Neutrophil (primary cell): ENCODE measurements around the gene ACTL9.
"Not testable (repeated sequence)": the region's sequence is repeated elsewhere in the genome, so short reads cannot be mapped to it uniquely, and the experiment has no call there.

ENCODE experiments used
- H3K27ac ChIP-seq: fragments of 200-600 bp; sonication (generic); 2 replicates; pipeline ENCODE4 v1.5.1; 2016; ENCODE audit warnings: mild to moderate bottlenecking, moderate library complexity
- H3K27me3 ChIP-seq: fragments of 200-600 bp; sonication (generic); 2 replicates; pipeline ENCODE4 v1.6.0; 2016; ENCODE audit warnings: mild to moderate bottlenecking
- H3K36me3 ChIP-seq: fragments of 200-600 bp; sonication (generic); 2 replicates; pipeline ENCODE4 v1.5.1; 2017
- H3K4me1 ChIP-seq, 2 experiments: fragments of 200-600 bp in 1 of 2; sonication (generic) in 1 of 2; 1 replicate in 1 of 2; 2 replicates in 1 of 2; pipeline versions ENCODE4 v1.5.1 to v1.6.1; 2013 to 2016; ENCODE audit warnings: low read depth in 1 of 2, low read length in 1 of 2, mild to moderate bottlenecking in 1 of 2, moderate library complexity in 1 of 2; ENCODE audit not compliant: control insufficient read depth in 1 of 2, insufficient read depth in 1 of 2
- H3K4me3 ChIP-seq, 2 experiments: fragments of 200-600 bp in 1 of 2; sonication (generic) in 1 of 2; 1 replicate in 1 of 2; 2 replicates in 1 of 2; pipeline ENCODE4 v1.5.1; 2013 to 2016; ENCODE audit warnings: low read depth in 1 of 2, low read length in 1 of 2, mild to moderate bottlenecking in 1 of 2, moderate library complexity in 1 of 2
- H3K9me3 ChIP-seq: fragments of 200-600 bp; sonication (generic); 2 replicates; pipeline ENCODE4 v1.5.1; 2016
- TF ChIP-seq, protein P1 (sequence below): fragments of 200-600 bp; sonication (generic); IDR thresholded peaks from 2 replicates; pipeline ENCODE4 v1.5.1; 2016; ENCODE audit warnings: antibody characterized with exemption

ACTL9 gene, protein sequence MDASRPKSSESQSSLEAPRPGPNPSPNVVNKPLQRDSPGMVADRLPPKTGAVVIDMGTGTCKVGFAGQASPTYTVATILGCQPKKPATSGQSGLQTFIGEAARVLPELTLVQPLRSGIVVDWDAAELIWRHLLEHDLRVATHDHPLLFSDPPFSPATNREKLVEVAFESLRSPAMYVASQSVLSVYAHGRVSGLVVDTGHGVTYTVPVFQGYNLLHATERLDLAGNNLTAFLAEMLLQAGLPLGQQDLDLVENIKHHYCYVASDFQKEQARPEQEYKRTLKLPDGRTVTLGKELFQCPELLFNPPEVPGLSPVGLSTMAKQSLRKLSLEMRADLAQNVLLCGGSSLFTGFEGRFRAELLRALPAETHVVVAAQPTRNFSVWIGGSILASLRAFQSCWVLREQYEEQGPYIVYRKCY

GRCh38 chr19:8698433-8699063, at the start of gene ACTL9:
ACTL9 (minus strand) TSS chr19:8698795; CDS start chr19:8698701, 94 bp downstream.
- H3K4me3 ChIP-seq = no peak within 1 kb of the TSS
- no peaks in the 10 kb centered on the region for H3K36me3 ChIP-seq
- H3K27ac ChIP-seq = no peak within 1 kb of the TSS
- TF ChIP-seq, protein P1, sequence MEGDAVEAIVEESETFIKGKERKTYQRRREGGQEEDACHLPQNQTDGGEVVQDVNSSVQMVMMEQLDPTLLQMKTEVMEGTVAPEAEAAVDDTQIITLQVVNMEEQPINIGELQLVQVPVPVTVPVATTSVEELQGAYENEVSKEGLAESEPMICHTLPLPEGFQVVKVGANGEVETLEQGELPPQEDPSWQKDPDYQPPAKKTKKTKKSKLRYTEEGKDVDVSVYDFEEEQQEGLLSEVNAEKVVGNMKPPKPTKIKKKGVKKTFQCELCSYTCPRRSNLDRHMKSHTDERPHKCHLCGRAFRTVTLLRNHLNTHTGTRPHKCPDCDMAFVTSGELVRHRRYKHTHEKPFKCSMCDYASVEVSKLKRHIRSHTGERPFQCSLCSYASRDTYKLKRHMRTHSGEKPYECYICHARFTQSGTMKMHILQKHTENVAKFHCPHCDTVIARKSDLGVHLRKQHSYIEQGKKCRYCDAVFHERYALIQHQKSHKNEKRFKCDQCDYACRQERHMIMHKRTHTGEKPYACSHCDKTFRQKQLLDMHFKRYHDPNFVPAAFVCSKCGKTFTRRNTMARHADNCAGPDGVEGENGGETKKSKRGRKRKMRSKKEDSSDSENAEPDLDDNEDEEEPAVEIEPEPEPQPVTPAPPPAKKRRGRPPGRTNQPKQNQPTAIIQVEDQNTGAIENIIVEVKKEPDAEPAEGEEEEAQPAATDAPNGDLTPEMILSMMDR = no peak
- H3K9me3 ChIP-seq = no peaks in the 10 kb centered on the region
- no peaks in the 10 kb centered on the region for H3K4me1 ChIP-seq
- H3K27me3 ChIP-seq = peaks cover 58% of the 10 kb centered on the region

GRCh38 chr19:8739291-8740065, 40.9 kb upstream of the ACTL9 start:
- H3K27me3 ChIP-seq, H3K4me3 ChIP-seq, H3K27ac ChIP-seq, H3K9me3 ChIP-seq, H3K4me1 ChIP-seq, H3K36me3 ChIP-seq: not testable (repeated sequence)

- no peak overlapping the region for H3K4me3 ChIP-seq
- TF ChIP-seq, protein P1 = no peak
- H3K27ac ChIP-seq = no peak overlapping the region
- no peaks in the 10 kb centered on the region for H3K4me1 ChIP-seq
- no peaks in the 10 kb centered on the region for H3K27me3 ChIP-seq
- no peaks in the 10 kb centered on the region for H3K36me3 ChIP-seq
- H3K9me3 ChIP-seq = no peaks in the 10 kb centered on the region
These were observed 39.8 kb upstream of the ACTL9 start for GRCh38 chr19:8738377-8738776.

DNA sequence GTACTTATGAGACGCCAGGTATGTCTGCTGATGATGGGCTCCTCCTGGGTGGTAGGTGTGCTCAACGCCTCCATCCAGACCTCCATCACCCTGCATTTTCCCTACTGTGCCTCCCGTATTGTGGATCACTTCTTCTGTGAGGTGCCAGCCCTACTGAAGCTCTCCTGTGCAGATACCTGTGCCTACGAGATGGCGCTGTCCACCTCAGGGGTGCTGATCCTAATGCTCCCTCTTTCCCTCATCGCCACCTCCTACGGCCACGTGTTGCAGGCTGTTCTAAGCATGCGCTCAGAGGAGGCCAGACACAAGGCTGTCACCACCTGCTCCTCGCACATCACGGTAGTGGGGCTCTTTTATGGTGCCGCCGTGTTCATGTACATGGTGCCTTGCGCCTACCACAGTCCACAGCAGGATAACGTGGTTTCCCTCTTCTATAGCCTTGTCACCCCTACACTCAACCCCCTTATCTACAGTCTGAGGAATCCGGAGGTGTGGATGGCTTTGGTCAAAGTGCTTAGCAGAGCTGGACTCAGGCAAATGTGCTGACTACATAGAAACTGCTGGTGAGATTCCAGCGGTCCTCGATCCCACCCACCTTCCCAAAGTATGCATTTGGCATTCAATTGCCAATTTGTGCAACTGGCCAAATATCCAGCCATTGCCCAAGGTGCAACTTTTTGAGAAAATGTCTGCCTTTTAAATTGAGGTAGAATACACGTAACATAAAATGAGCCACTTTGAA, 33.0 kb upstream of the ACTL9 start:
- Histone ChIP-seq H3K4me1 (no peaks in the 10 kb centered on the region), H3K27ac (no peak overlapping the region), H3K4me3 (no peak overlapping the region), H3K36me3 (no peaks in the 10 kb centered on the region), H3K27me3 (no peaks in the 10 kb centered on the region), H3K9me3 (no peaks in the 10 kb centered on the region)
- TF ChIP-seq, protein P1 = no peak

DNA sequence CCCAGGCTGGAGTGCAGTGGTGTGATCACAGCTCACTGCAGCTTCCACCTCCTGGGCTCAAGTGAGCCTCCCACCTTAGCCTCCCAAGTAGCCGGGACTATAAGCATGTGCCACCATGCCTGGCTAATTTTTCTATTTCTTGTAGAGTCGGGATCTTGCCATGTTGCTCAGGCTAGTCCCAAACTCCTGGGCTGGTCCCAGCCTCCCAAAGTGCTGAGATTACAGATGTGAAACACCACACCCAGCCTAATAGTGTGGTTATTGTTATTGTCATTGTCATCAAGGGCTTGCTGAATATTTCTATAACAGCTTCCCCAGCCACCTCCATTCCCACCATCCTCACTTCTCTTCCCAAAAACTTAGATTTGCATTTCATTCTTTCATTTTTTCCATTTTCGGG, 25.7 kb upstream of the ACTL9 start:
- Histone ChIP-seq H3K4me1 (no peaks in the 10 kb centered on the region), H3K9me3 (no peaks in the 10 kb centered on the region), H3K27me3 (peaks cover 11% of the 10 kb centered on the region), H3K27ac (no peak overlapping the region), H3K4me3 (no peak overlapping the region), H3K36me3 (no peaks in the 10 kb centered on the region)
- TF ChIP-seq, protein P1 = no peak
